HUES48 (cell line): ENCODE measurements around the gene GALNT17.
A peak's percentile ranks its signal among the peaks of the same experiment; 100 is the strongest.

ENCODE experiments used
- H3K27ac ChIP-seq: one replicate; pipeline ENCODE4 v1.7.0; 2013; ENCODE audit warnings: low read depth, low read length, inconsistent platforms
- H3K27me3 ChIP-seq: 2 replicates; pipeline ENCODE4 v1.6.1; 2013; ENCODE audit warnings: mild to moderate bottlenecking, low read length; ENCODE audit not compliant: control insufficient read depth, insufficient read depth
- H3K36me3 ChIP-seq: 2 replicates; pipeline ENCODE4 v1.6.1; 2013; ENCODE audit warnings: low read length; ENCODE audit not compliant: control insufficient read depth, insufficient read depth
- H3K4me1 ChIP-seq: 2 replicates; pipeline ENCODE4 v1.6.1; 2013; ENCODE audit warnings: mild to moderate bottlenecking, low read length; ENCODE audit not compliant: control insufficient read depth, insufficient read depth
- H3K4me3 ChIP-seq: 2 replicates; pipeline ENCODE4 v1.5.1; 2013; ENCODE audit warnings: mild to moderate bottlenecking, low read depth, low read length
- H3K9ac ChIP-seq: 2 replicates; pipeline ENCODE4 v1.6.1; 2013; ENCODE audit warnings: mild to moderate bottlenecking, low read depth, low read length, moderate library complexity
- H3K9me3 ChIP-seq: 2 replicates; pipeline ENCODE4 v1.6.1; 2013; ENCODE audit warnings: low read length; ENCODE audit not compliant: control insufficient read depth, insufficient read depth

GALNT17 gene

GRCh38 chr7:71312755-71313490, 181.0 kb downstream of the GALNT17 start:
- H3K27ac ChIP-seq = peak overlapping the region; percentile 63
- peaks cover 15% of the 10 kb centered on the region for H3K4me1 ChIP-seq
- H3K27me3 ChIP-seq = no peaks in the 10 kb centered on the region
- H3K4me3 ChIP-seq = no peak overlapping the region
- H3K9me3 ChIP-seq = peaks cover 14% of the 10 kb centered on the region; the same call in 1 of the 2 replicates
- no peak overlapping the region for H3K9ac ChIP-seq
- H3K36me3 ChIP-seq = no peaks in the 10 kb centered on the region

GRCh38 chr7:71313553-71313952, 181.6 kb downstream of the GALNT17 start:
- peak overlapping the region; percentile 63 for H3K27ac ChIP-seq
- no peaks in the 10 kb centered on the region for H3K36me3 ChIP-seq
- peaks cover 14% of the 10 kb centered on the region; the same call in 1 of the 2 replicates for H3K9me3 ChIP-seq
- H3K4me1 ChIP-seq = peaks cover 12% of the 10 kb centered on the region
- no peak overlapping the region for H3K9ac ChIP-seq
- no peaks in the 10 kb centered on the region for H3K27me3 ChIP-seq
- H3K4me3 ChIP-seq = no peak overlapping the region

- Histone ChIP-seq H3K27me3 (no peaks in the 10 kb centered on the region), H3K9me3 (no peaks in the 10 kb centered on the region), H3K9ac (no peak overlapping the region), H3K27ac (no peak overlapping the region), H3K36me3 (no peaks in the 10 kb centered on the region), H3K4me3 (no peak overlapping the region), H3K4me1 (peaks cover 10% of the 10 kb centered on the region; the same call in 1 of the 2 replicates)
Measured at GRCh38 chr7:71320916-71321315, 189.0 kb downstream of the GALNT17 start.

GRCh38 chr7:71322201-71322600, 190.3 kb downstream of the GALNT17 start:
- H3K9ac ChIP-seq = no peak overlapping the region
- no peaks in the 10 kb centered on the region for H3K27me3 ChIP-seq
- H3K4me3 ChIP-seq = no peak overlapping the region
- peaks cover 10% of the 10 kb centered on the region; the same call in 1 of the 2 replicates for H3K4me1 ChIP-seq
- no peaks in the 10 kb centered on the region for H3K9me3 ChIP-seq
- no peaks in the 10 kb centered on the region for H3K36me3 ChIP-seq
- no peak overlapping the region for H3K27ac ChIP-seq

GRCh38 chr7:71323726-71324125, 191.8 kb downstream of the GALNT17 start:
- H3K27me3 ChIP-seq = no peaks in the 10 kb centered on the region
- H3K9ac ChIP-seq = no peak overlapping the region
- no peak overlapping the region for H3K27ac ChIP-seq
- H3K36me3 ChIP-seq = no peaks in the 10 kb centered on the region
- peaks cover 21% of the 10 kb centered on the region; the same call in 1 of the 2 replicates for H3K4me1 ChIP-seq
- no peaks in the 10 kb centered on the region for H3K9me3 ChIP-seq
- no peak overlapping the region for H3K4me3 ChIP-seq

GRCh38 chr7:71325151-71325550, 193.2 kb downstream of the GALNT17 start:
- H3K4me3 ChIP-seq = no peak overlapping the region
- no peaks in the 10 kb centered on the region for H3K27me3 ChIP-seq
- H3K36me3 ChIP-seq = no peaks in the 10 kb centered on the region
- H3K4me1 ChIP-seq = peaks cover 24% of the 10 kb centered on the region
- no peak overlapping the region for H3K9ac ChIP-seq
- peak overlapping the region; percentile 13 for H3K27ac ChIP-seq
- no peaks in the 10 kb centered on the region for H3K9me3 ChIP-seq

- no peak overlapping the region for H3K9ac ChIP-seq
- no peaks in the 10 kb centered on the region for H3K36me3 ChIP-seq
- no peak overlapping the region for H3K4me3 ChIP-seq
- no peak overlapping the region for H3K27ac ChIP-seq
- no peaks in the 10 kb centered on the region for H3K9me3 ChIP-seq
- H3K27me3 ChIP-seq = no peaks in the 10 kb centered on the region
- H3K4me1 ChIP-seq = peaks cover 24% of the 10 kb centered on the region
Measured at GRCh38 chr7:71326595-71326994, 194.7 kb downstream of the GALNT17 start.

GRCh38 chr7:71327946-71328345, 196.0 kb downstream of the GALNT17 start:
- no peak overlapping the region for H3K27ac ChIP-seq
- H3K9ac ChIP-seq = no peak overlapping the region
- no peaks in the 10 kb centered on the region for H3K36me3 ChIP-seq
- H3K4me1 ChIP-seq = peaks cover 24% of the 10 kb centered on the region
- H3K9me3 ChIP-seq = no peaks in the 10 kb centered on the region
- H3K4me3 ChIP-seq = no peak overlapping the region
- H3K27me3 ChIP-seq = no peaks in the 10 kb centered on the region

- no peaks in the 10 kb centered on the region for H3K27me3 ChIP-seq
- H3K4me1 ChIP-seq = peaks cover 24% of the 10 kb centered on the region
- no peaks in the 10 kb centered on the region for H3K9me3 ChIP-seq
- H3K27ac ChIP-seq = no peak overlapping the region
- no peaks in the 10 kb centered on the region for H3K36me3 ChIP-seq
- H3K4me3 ChIP-seq = no peak overlapping the region
- no peak overlapping the region for H3K9ac ChIP-seq
Measured at GRCh38 chr7:71329030-71329660, 197.2 kb downstream of the GALNT17 start.

GRCh38 chr7:71332207-71332606, 200.3 kb downstream of the GALNT17 start:
- H3K4me1 ChIP-seq = peaks cover 14% of the 10 kb centered on the region
- peaks cover 4% of the 10 kb centered on the region; the same call in 1 of the 2 replicates for H3K9me3 ChIP-seq
- H3K36me3 ChIP-seq = peaks cover 4% of the 10 kb centered on the region
- no peak overlapping the region for H3K9ac ChIP-seq
- H3K27me3 ChIP-seq = no peaks in the 10 kb centered on the region
- H3K27ac ChIP-seq = no peak overlapping the region
- H3K4me3 ChIP-seq = no peak overlapping the region

GRCh38 chr7:71334541-71334940, 202.6 kb downstream of the GALNT17 start:
- no peak overlapping the region for H3K4me3 ChIP-seq
- H3K27ac ChIP-seq = no peak overlapping the region
- H3K27me3 ChIP-seq = no peaks in the 10 kb centered on the region
- no peak overlapping the region for H3K9ac ChIP-seq
- peaks cover 4% of the 10 kb centered on the region; the same call in 1 of the 2 replicates for H3K9me3 ChIP-seq
- no peaks in the 10 kb centered on the region for H3K4me1 ChIP-seq
- peaks cover 4% of the 10 kb centered on the region for H3K36me3 ChIP-seq
